Activated CD4-positive, alpha-beta memory T cell treated with anti-CD3 and anti-CD28 coated beads, Interleukin-2, amount 10 ng/mL, durations not matched to agents 7 days and 5 days (primary cell): ENCODE results near the gene NPBWR2. TPM values are rescaled to one million over a fixed set of nuclear protein-coding genes. Genes with fewer than 3 reads are reported as not detected.

Experiments
- CTCF ChIA-PET: fragments of 350-600 bp; sonication (Branson Sonifier 250); formaldehyde crosslinking; loops from one replicate; lab custom pipeline; 2021; ENCODE audit warnings: antibody characterized with exemption, inconsistent platforms; lab: Charles Lee
- POLR2A ChIA-PET: fragments of 350-600 bp; sonication (Branson Sonifier 250); formaldehyde crosslinking; loops from one replicate; lab custom pipeline; 2021; ENCODE audit warnings: antibody characterized with exemption; lab: Charles Lee
- DNase-seq: peaks from one replicate; pipeline ENCODE4 v3.0.0-alpha.2; 2020
- H3K27ac Mint-ChIP-seq: one replicate; pipeline ENCODE4 v1.8.0; 2021; ENCODE audit warnings: mild to moderate bottlenecking, mixed read lengths
- H3K27me3 Mint-ChIP-seq: one replicate; pipeline ENCODE4 v1.8.0; 2021; ENCODE audit warnings: mixed read lengths
- H3K36me3 Mint-ChIP-seq: one replicate; pipeline ENCODE4 v1.8.0; 2021; ENCODE audit warnings: low read depth, mixed read lengths
- H3K4me1 Mint-ChIP-seq: one replicate; pipeline ENCODE4 v1.8.0; 2021; ENCODE audit warnings: mixed read lengths
- H3K4me3 Mint-ChIP-seq: one replicate; pipeline ENCODE4 v1.8.0; 2021; ENCODE audit warnings: mild to moderate bottlenecking, mixed read lengths
- H3K9me3 Mint-ChIP-seq: one replicate; pipeline ENCODE4 v1.8.0; 2021; ENCODE audit warnings: mixed read lengths
- total RNA-seq, 2 experiments: library from RNA; stranded (reverse); gene quantifications; one replicate each; pipeline ENCODE4 v1.2.3, GENCODE V29; 2021

Gene NPBWR2
- total RNA-seq, 2 experiments from 2014 or later = not detected

- CTCF ChIA-PET = interaction anchor here (0.7 to 1.9 kb wide), 8 partner anchors 9 to 484 kb away, joined by 3 to 19 read pairs (median 4); partner anchors contain the start of genes OPRL1, PRPF6 and RGS19
- Mint-ChIP-seq H3K36me3 (no peaks in the 10 kb centered on the region), H3K27me3 (peaks cover 7% of the 10 kb centered on the region), H3K4me1 (peaks cover 37% of the 10 kb centered on the region), H3K9me3 (no peaks in the 10 kb centered on the region), H3K27ac (peak overlapping the region; percentile 75), H3K4me3 (peak overlapping the region; percentile 73)
- peak; percentile 45 for DNase-seq
- POLR2A ChIA-PET = interaction anchor here (1.0 to 3.0 kb wide), 2 partner anchors 15 to 18 kb away, joined by 4 to 12 read pairs; no protein-coding TSS in a partner anchor
Measured at GRCh38 chr20:64056889-64057627, 50.3 kb downstream of the NPBWR2 start.

- no peak for DNase-seq
- POLR2A ChIA-PET = interaction anchor here (3.0 kb wide), 1 partner anchor 18 kb away, joined by 12 read pairs; no protein-coding TSS in a partner anchor
- CTCF ChIA-PET = interaction anchor here (1.4 to 1.9 kb wide), 2 partner anchors 18 to 270 kb away, joined by 3 to 19 read pairs; no protein-coding TSS in a partner anchor
Measured at GRCh38 chr20:64056639-64056888, 50.8 kb downstream of the NPBWR2 start.

GRCh38 chr20:64055893-64056638, 51.3 kb downstream of the NPBWR2 start:
- Mint-ChIP-seq H3K27ac (no peak overlapping the region), H3K27me3 (peaks cover 13% of the 10 kb centered on the region), H3K36me3 (no peaks in the 10 kb centered on the region), H3K4me3 (no peak overlapping the region), H3K9me3 (no peaks in the 10 kb centered on the region), H3K4me1 (peaks cover 34% of the 10 kb centered on the region)
- ChIA-PET CTCF (interaction anchor here (1.4 kb wide), 1 partner anchor 270 kb away, joined by 3 read pairs; no protein-coding TSS in a partner anchor), POLR2A (interaction anchor here (3.0 kb wide), 1 partner anchor 17 kb away, joined by 12 read pairs; no protein-coding TSS in a partner anchor)
- no peak for DNase-seq

More at GRCh38 chr20:64056639-64056888, 50.8 kb downstream of the NPBWR2 start:
- Mint-ChIP-seq H3K27me3 (peaks cover 11% of the 10 kb centered on the region), H3K4me1 (peaks cover 34% of the 10 kb centered on the region), H3K36me3 (no peaks in the 10 kb centered on the region), H3K9me3 (no peaks in the 10 kb centered on the region), H3K27ac (no peak overlapping the region), H3K4me3 (no peak overlapping the region)

- no peaks in the 10 kb centered on the region for H3K36me3 Mint-ChIP-seq
- H3K4me1 Mint-ChIP-seq = peaks cover 34% of the 10 kb centered on the region
- H3K4me3 Mint-ChIP-seq = no peak overlapping the region
- ChIA-PET CTCF (interaction anchor here (1.4 to 2.8 kb wide), 2 partner anchors 17 to 74 kb away, joined by 5 to 11 read pairs; partner anchors contain the start of gene PRPF6), POLR2A (interaction anchor here (1.2 kb wide), 1 partner anchor 17 kb away, joined by 5 read pairs; no protein-coding TSS in a partner anchor)
- peak overlapping the region; percentile 56 for H3K27ac Mint-ChIP-seq
- H3K27me3 Mint-ChIP-seq = peaks cover 19% of the 10 kb centered on the region
- no peaks in the 10 kb centered on the region for H3K9me3 Mint-ChIP-seq
- no peak for DNase-seq
Measured at GRCh38 chr20:64055396-64055892, 51.9 kb downstream of the NPBWR2 start.

GRCh38 chr20:64053841-64054661, 53.3 kb downstream of the NPBWR2 start:
- DNase-seq = no peak
- H3K4me1 Mint-ChIP-seq = peaks cover 30% of the 10 kb centered on the region
- ChIA-PET POLR2A (interaction anchor here (0.7 to 2.8 kb wide), 7 partner anchors 8 to 74 kb away, joined by 3 to 9 read pairs (median 5); partner anchors contain the start of genes PRPF6 and TCEA2), CTCF (interaction anchor here (0.7 to 2.8 kb wide), 4 partner anchors 9 to 73 kb away, joined by 3 to 11 read pairs (median 4); partner anchors contain the start of genes PRPF6 and TCEA2)
- H3K9me3 Mint-ChIP-seq = no peaks in the 10 kb centered on the region
- H3K4me3 Mint-ChIP-seq = no peak overlapping the region
- H3K27ac Mint-ChIP-seq = no peak overlapping the region
- peaks cover 25% of the 10 kb centered on the region for H3K27me3 Mint-ChIP-seq
- H3K36me3 Mint-ChIP-seq = no peaks in the 10 kb centered on the region

Other genes with a start within 250 kb of the NPBWR2 start
- gene ABHD16B, start 246.1 kb downstream of the NPBWR2 start, total RNA-seq = not detected
- 10 to 100 TPM; 48.2 to 48.7 TPM for gene TPD52L2, start 242.3 kb downstream of the NPBWR2 start, total RNA-seq
- 10 to 100 TPM; 58.6 to 59.7 TPM for gene DNAJC5, start 212.4 kb downstream of the NPBWR2 start, total RNA-seq
- gene UCKL1, start 151.1 kb downstream of the NPBWR2 start, total RNA-seq = 10 to 100 TPM; 36.3 to 36.6 TPM
- gene ZNF512B, start 137.6 kb downstream of the NPBWR2 start, total RNA-seq = 10 to 100 TPM; 16.5 to 16.7 TPM
- gene SAMD10, start 127.9 kb downstream of the NPBWR2 start, total RNA-seq = 10 to 100 TPM; 18.3 to 21.0 TPM
- 10 to 100 TPM; 58.4 to 60.4 TPM for gene PRPF6, start 126.4 kb downstream of the NPBWR2 start, total RNA-seq
- 1 to 10 TPM; 6.9 to 7.2 TPM for gene C20orf204, start 71.4 kb downstream of the NPBWR2 start, total RNA-seq
- gene SOX18, start 57.9 kb downstream of the NPBWR2 start, total RNA-seq = under 1 TPM; 0.25 TPM
- 10 to 100 TPM; 66.3 to 74.1 TPM for gene TCEA2, start 44.4 kb downstream of the NPBWR2 start, total RNA-seq
- gene RGS19, start 28.0 kb downstream of the NPBWR2 start, total RNA-seq = 100 to 1,000 TPM; 119 to 122 TPM
- 1 to 10 TPM; 1.2 to 1.6 TPM for gene OPRL1, start 27.5 kb downstream of the NPBWR2 start, total RNA-seq
- under 1 TPM in 1 of 2 experiments, not detected in 1; 0.38 TPM for gene LKAAEAR1, start 23.2 kb downstream of the NPBWR2 start, total RNA-seq
- not detected for gene MYT1, start 56.9 kb upstream of the NPBWR2 start, total RNA-seq
- 10 to 100 TPM; 42.8 to 50.7 TPM for gene PCMTD2, start 148.2 kb upstream of the NPBWR2 start, total RNA-seq